ENCODE data around the gene DNAH14.
"Not testable (repeated sequence)": the region's sequence is repeated elsewhere in the genome, so short reads cannot be mapped to it uniquely, and the experiment has no call there.

Gene DNAH14

DNA sequence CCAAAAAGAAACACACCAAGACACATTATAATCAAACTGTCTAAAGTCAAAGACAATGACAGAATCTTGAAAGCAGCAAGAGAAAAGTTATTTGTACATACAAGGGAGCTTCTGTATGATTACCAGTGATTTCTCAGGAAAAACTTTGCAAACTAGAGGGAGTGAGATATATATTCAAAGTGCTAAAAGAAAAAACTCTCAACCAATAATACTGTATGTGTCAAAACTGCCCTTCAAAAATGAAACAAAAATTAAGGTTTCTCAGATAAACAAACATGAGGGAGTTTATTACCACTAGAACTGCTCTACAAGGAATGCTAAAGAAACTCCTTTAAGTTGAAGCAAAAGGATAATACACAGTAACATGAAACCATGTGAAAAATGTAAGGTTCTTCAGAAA, 418.9 kb downstream of the DNAH14 start:
- no peak for DNase-seq (ENCODE audit: low read depth)

DNA sequence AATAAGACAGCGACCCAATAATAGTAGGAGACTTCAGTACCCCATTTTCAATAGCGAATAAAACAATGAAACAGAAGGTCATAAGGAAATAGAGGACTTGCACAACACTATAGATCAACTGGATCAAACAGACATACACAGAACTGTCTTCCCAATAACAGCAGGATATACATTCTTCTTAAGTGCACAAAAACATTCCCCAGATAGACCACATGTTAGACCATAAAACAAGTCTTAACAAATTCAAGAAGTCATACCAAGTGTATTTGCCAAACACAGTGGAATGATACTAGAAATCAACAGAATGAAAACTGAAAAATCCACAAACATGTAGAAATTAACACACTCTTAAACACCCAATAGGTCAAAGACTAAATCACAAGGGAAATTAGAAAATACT, 420.4 kb downstream of the DNAH14 start:
- DNase-seq (ENCODE audit: low read depth): no peak

DNA sequence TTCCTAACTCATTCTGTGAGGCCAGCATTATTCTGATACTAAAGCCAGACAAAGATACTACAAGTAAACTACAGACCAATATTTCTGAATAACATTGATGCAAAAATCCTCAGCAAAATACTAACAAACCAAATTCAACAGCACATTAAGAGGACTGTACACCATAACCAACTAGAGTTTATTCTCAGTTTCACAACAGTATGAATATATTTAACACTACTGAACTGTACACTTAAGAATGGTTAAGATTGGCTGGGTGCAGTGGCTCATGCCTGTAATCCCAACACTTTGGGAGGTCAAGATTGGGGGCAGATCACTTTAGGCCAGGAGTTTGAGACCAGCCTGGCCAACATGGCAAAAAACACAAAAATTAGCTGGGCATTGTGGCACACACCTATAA, 421.4 kb downstream of the DNAH14 start:
- no peak for DNase-seq (ENCODE audit: low read depth)

DNA sequence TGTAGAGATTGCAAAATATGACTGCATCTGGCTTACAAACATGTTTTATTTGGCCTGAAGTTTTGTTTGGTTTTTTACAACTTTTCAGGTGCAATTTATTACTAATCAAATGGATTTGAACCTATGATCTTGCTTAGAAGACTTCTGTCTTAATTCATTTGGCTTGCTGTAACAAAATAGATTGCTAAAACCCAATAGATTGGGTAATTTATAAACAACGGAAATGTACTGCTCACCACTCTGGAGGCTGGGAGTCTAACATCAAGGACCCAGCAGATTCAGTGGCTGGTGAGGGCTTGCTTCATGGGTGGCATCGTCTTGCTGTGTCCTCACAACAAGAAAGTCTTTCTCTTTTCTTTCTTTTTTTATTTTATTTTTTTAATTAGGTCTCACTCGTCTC, 425.4 kb downstream of the DNAH14 start:
- DNase-seq (ENCODE audit: low read depth): no peak

DNA sequence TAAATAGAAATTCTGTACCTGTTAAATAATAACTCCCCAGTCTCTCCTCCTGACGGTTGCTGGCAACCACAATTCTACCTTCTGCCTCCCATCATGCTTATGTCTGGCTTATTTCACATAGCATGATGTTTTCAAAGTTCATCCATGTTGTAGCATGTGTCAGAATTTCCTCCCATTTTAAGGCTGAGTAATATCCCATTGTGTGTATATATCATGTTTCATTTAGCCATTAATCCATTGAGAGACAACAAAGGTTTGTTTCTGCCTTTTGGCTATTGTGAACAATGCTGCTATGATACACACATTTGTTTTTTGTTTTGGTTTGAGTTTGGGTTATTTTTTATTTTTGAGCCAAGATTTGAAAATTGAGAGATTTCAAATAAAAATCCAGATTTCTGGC, 426.4 kb downstream of the DNAH14 start:
- DNase-seq (ENCODE audit: low read depth): no peak

DNA sequence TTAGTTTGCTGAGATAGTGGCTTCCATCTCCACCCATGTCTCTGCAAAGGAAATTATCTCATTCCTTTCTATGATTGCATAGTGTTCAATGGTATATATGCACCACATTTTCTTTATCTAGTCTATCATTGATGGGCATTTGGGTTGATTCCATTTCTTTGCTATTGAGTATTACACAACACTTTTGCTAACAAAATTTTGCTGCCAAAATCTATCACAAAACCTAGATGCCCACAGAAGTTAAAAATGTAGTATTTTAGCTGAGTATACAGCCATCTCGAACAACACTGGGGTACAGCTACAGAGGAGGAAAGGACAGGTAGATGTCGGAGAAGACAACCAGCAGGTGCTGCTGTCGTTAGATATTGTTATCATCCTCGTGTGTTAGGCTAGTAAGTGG, 430.6 kb downstream of the DNAH14 start:
- no peak for DNase-seq (ENCODE audit: low read depth)

DNA sequence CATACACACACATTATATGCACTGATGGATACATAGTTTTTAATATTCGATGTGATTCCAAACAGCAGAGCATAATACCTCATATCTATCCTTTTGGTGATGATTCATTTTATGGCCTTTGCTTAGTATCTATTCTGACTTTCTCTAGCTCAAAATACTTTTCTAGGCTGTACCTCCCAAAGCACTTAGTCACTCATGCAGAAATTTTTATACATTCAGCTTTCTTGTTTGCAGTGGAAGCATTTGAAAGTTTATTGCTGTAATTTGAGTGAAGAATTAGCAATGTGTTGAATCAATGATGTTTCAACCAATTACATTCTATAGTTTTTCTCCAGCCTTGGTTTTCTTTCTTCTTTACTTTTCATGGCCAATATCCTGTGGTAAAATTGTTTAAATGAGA, 431.7 kb downstream of the DNAH14 start:
- DNase-seq (ENCODE audit: low read depth): no peak

DNA sequence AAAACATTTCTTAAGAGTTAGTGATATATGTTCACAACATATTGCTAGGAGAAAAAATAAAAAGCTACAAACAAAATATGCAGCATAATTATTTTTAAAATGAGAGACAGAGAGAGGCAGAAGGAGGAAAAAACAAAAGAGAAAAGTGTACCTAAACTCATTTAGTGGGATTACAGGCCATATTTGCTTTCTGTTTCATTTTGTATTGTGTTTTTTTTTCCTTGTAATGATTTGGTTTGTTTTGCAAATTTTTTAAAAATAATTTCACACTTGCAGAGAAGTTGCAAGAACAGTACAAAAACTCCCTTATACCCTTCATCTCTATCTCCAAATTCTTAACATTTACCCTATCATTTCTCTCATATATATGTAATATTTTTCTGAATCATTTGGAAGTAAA, 433.3 kb downstream of the DNAH14 start:
- DNase-seq (ENCODE audit: low read depth): no peak

DNA sequence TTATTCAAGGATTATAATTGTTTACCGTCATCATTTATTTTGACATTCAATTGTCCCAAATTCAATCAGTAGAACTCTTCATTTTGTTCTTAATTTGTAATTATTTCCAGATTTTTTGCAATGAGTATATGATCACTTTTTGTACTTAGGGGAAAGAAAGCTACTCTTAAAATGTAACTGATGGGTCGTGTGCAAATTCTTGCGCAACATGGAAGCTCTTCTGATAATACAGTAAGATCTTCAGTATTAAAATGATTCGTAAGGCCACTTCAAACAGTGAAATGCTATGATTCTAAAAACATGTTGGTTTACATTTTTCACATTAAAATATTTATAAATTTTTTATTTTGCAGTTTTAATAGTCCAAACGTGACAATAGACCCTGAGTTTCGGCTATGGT, 435.0 kb downstream of the DNAH14 start:
- DNase-seq (ENCODE audit: low read depth): no peak

DNA sequence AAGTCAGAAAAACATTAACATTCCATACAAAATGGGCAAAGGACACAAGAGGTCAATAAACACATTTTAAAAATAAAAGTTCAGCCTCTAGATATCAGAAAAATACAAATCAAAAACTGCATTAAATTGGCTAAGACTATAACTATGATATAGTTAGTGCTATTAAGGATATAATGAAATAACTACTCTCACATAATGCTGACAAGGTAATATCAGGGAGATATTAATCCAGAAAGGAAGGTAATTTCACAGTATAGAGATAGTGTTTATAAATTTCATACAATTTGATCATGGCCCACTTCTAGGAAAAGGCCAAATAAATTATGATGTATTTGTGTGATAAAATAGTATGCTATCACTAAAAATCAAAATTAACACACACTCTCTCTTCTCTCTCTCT, 436.5 kb downstream of the DNAH14 start:
- no peak for DNase-seq (ENCODE audit: low read depth)

DNA sequence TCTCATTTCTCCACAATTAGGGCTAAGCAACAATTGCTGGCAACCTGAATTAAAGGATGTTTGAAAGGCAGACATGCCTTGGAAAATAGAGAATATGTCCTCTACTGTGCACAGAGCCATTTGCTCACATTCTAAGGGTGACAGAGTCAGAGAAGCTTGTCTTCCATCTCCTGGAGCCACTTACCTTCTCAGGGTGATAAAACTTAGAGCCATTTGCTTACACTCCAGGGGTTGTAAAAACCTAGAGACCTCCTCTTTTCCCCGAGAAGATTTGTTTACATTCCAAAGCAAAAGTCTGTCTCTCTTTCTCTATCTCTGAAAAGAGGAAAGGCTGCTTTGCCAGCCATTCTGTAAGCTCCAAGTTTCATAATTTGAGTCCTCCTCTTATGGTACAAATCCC, 437.1 kb downstream of the DNAH14 start:
- DNase-seq (ENCODE audit: low read depth): no peak

DNA sequence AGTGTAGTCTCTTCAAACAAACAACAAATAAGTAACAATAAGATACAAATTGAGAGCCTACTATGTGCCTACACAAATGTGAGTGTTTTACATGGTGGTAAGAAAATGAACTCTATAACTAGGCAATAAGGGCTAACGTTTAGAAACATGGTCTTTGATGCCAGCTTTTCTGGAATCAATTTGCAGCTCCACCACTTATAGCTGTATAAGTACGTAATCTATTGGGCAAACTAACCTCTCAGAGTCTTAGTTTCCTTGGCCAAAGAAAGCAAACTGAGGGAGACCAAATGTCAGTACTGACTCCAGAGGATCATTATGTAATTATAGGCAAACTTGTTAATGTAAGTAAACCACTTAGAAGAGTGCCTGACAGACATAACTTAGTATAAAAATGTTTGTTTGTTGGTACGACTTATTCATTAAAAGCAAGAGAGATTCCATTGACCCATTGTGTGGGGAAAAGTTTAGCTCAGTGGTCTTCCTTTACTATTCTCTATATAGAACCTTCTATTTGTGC, 438.6 kb downstream of the DNAH14 start:
- no peak for DNase-seq (ENCODE audit: low read depth)

DNA sequence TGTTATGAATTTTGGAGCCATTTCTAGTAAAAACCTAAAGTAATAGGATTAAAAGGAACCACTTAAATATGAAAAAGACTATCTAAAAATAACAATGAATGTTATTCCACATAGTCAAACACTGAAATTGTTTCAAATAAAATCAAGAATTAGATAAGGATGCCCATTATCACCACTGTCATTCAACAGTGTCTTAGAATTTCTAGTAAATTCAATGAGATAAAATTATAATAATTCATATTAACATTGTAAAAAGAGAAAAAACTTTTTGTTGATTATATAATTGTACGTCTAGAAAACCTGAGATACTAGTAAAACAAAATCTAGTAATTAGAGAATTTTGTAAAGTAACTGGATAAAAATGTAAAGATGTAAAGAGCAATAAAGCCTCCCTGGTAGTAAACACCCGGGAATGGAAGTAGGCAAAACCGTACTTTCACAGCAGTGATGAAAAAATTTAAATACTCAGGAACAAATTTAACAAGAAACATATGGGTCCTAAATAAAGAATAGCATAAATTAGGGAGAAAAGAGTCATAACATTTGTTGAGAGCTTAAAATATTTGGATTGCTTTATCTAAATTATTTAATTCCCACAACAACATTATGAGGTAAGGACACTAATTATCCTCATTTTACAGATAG, 442.0 kb downstream of the DNAH14 start:
- no peak for DNase-seq (ENCODE audit: low read depth)

DNA sequence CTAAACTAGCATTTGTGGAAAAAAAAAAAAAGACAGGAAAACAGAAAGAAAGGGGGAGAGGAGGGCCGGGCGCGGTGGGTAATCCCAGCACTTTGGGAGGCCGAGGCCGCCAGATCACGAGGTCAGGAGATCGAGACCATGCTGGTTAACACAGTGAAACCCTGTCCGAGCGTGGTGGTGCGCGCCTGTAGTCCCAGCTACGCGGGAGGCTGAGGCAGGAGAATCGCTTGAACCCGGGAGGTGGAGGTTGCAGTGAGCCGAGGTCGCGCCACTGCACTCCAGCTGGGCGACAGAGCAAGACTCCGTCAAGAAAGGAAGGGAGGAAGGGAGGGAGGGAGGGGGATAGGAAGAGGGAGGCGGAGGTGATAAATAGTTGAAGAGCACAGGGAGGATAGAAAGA, 443.7 kb downstream of the DNAH14 start:
- DNase-seq (ENCODE audit: low read depth): no peak

DNA sequence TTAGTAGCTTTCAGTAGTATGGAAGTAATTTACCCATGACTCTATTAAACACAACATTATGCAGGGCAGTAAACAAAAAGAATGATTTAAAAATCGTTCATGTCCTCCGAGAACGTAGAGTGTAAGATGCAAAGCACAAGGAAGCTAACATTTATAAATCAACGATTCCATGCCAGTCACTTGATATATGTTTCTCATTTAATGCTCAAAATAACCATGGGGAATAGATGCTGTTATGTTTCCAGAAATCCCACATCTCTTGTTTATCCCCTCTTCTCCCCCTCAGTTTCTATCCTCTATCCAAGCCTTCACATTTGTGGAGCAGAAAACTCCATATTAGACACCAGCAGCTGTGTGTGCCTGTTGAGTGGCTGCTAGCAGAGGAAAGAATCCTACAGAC, 445.5 kb downstream of the DNAH14 start:
- DNase-seq (ENCODE audit: low read depth): no peak

DNA sequence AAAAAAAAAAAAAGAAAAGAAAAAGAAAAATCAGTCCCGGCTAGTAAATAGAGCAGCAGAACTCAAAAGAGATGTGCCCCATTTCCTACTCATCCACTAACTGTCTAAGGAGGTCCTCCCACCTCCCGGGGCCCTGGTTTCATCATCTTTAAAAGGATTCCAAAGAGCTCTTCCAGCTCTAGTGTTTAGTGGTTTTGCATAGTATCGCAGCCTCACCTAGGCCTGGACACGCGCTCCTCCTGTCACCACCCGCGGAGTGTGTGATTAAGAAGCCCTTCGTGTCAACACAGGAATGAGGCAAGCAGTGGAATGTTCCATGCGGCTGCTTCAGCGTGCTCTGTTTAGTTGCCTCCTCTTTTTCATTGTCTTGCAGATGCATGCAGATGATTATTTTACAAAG, 449.4 kb downstream of the DNAH14 start:
- no peak for DNase-seq (ENCODE audit: low read depth)

DNA sequence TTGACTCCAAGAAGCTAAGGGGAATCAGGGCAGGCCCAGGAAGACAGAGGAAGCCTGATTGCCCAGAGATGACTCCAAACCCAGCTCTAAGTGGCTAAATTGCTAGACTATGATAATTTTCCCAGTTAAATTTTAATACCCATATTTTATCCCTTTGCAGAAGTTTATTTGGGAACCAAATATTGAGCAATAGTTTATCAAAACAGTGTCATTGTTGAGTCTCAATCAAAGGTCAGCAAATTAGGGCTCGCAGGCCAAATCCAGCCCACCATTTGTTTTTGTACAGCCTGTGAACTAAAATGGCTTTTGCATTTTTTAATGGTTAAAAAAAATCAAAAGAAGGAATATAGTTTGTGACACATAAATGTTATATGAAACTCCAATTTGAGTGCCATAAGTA, 451.2 kb downstream of the DNAH14 start:
- no peak for DNase-seq (ENCODE audit: low read depth)

DNA sequence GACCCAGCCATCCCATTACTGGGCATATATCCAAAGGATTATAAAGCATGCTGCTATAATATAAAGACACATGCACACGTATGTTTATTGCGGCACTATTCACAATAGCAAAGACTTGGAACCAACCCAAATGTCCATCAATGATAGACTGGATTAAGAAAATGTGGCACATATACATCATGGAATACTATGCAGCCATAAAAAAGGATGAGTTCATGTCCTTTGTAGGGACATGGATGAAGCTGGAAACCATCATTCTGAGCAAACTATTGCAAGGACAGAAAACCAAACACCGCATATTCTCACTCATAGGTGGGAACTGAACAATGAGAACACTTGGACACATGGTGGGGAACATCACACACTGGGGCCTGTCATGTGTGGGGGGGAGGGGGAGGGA, 457.4 kb downstream of the DNAH14 start:
- not testable (repeated sequence) for DNase-seq (ENCODE audit: low read depth)

DNA sequence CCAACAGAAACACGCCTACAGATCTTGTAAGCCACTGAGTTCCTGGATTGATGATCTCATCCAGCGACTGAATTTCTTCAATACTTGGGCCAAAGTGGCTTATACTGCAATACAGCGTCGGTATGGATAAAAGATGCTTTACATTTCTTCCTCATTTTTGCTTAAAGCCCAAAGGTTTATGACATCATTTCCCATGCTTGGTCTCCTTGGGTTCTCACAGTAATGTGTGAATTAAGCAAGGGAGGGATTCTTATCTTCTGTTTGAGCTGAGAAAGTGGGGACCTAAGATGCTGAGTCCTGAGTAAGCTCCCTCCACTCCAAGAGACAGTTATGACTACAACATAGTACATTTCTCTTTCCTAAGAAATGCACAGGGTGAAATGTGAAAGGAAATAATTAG, 458.9 kb downstream of the DNAH14 start:
- no peak for DNase-seq (ENCODE audit: low read depth)

DNA sequence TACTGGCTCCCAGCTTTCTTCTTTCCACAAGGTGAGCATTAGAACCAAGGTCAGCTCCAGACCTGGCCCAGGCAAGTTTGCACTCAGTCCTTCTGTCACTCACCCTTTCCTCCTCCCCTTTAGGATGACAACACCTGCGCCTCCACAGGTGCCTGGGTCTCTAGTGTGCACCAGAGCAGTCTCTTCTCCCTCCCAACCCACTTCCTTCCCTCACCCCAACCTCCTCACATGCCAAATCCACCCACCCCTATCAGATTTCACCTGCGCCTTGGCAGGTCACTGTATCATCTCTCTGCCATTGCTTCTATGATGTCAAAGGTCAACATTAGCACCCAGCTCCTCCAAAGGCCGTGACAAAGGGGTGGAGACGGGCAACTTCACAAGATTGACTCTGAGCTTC, 460.4 kb downstream of the DNAH14 start:
- no peak for DNase-seq (ENCODE audit: low read depth)

DNA sequence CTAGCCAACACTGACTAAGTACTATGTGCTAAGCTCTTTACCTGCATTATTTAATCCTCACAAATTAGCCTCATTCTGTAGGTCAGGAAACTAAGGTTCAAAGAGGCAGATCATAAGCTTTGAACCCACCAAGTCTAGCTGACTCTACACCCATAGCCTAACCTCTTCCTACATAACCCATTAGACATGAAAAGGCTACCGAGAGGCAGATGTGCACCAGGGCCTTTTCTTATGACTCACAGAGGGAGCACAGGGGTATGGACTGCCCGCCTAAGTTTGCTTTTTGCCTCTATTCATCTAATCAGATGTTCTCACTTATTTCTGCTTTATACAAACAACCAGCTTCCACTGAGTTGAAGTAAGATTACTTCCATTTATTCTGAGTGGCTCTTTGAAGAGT, 466.9 kb downstream of the DNAH14 start:
- no peak for DNase-seq (ENCODE audit: low read depth)

DNA sequence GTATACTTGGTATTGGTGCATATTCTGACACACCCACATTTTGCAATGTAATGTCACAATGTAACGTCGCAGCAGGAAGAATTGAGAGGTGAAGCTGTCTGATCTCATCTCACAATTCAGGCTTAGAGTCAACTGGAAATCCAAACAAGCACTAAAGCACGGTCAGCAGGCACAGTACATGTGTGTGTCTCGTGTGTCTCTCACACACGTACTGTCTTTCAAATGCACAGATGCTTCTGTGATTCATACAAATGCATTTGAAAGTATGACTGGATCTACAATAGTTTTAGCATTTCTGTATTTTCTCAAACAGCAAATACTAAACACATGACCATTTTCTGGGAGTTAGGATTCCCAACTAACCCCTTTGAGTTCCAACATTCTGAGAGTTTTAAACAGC, 471.5 kb downstream of the DNAH14 start:
- DNase-seq (ENCODE audit: low read depth): no peak

DNA sequence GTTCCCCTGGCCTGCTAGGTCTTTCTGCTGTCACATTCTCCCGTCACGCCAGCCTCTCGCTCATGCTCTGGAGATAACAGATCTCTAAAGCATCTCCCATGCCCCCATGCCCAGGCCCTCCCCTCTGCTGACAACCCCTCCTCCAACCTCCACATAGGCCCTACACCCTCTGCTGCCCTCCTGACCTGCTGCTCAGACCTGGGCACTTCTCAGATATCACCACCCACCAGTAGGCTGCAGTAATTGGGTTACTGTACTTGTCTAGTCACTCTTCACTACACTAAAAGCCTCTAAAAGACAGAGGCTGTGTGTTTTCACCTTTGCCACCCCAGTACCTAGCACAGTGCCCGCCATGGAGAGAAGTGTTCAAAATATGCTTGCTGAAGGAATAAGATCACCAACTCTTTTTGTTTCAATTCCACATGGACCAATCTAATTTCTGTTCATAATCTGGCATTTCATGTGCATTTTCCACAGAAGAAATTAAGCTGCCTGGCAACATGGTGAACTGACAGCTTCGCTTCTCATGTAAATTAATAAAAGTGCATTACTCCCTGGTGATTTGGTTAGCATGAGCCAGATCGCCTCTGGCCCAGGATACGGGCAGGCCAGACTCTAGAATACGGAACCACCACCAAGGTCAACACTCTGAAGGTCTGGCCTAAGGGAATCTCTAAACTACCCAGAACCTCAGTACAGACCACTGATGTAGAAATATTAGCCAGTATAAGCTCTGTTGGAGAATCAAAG, 477.7 kb downstream of the DNAH14 start:
- no peak for DNase-seq (ENCODE audit: low read depth)

DNA sequence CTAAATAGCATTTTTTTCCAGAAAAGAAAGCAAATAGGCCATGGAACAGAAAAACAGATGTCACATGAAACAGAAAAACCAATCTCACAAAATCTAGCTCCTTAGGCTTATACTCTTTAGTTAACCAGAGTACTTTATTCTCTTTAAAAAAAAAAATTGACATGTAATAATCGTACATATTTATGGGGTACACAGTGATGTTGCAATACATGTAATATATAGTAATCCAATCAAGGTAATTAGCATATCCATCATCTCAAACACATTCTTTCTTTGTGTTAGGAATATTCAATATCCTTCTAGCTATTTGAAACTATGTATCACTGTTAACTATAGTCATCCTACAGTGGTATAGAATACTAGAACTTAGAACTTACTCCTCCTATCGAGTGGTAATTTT, 478.3 kb downstream of the DNAH14 start:
- no peak for DNase-seq (ENCODE audit: low read depth)
